ENCODE measurements around the gene AGXT.
A peak's percentile ranks its signal among the peaks of the same experiment; 100 is the strongest.

Gene AGXT

DNA sequence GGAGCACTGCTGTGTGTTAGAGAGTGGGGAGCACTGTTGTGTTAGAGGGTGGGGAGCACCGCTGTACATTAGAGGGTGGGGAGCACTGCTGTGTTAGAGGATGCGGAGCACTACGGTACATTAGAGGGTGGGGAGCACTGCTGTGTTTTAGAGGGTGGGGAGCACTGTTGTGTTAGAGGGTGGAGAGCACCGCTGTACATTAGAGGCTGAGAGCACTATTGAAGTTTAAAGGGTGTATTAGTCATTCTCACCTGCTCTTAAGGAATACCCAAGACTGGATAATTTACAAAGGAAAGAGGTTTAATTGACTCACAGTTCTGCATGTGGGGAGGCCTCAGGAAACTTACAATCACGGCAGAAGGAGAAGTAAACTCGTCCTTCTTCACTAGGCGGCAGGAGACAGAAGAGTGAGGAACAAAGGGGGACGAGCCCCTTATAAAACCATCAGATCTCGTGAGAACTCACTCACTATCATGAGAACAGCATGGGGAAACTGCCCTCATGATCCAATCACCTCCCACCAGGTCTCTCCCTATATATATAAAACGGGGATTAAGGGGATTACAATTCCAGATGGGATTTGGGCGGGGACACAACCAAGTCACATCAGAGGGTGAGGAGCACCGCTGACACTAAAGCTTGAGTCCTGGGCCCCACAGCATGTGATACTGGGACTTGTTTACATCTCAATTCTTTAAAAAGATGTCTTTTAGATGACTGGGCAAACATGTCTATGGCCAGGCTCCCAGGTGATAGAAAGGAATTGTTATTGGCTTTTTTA, 19.5 kb upstream of the AGXT start:
- TF ChIP-seq, protein P1, sequence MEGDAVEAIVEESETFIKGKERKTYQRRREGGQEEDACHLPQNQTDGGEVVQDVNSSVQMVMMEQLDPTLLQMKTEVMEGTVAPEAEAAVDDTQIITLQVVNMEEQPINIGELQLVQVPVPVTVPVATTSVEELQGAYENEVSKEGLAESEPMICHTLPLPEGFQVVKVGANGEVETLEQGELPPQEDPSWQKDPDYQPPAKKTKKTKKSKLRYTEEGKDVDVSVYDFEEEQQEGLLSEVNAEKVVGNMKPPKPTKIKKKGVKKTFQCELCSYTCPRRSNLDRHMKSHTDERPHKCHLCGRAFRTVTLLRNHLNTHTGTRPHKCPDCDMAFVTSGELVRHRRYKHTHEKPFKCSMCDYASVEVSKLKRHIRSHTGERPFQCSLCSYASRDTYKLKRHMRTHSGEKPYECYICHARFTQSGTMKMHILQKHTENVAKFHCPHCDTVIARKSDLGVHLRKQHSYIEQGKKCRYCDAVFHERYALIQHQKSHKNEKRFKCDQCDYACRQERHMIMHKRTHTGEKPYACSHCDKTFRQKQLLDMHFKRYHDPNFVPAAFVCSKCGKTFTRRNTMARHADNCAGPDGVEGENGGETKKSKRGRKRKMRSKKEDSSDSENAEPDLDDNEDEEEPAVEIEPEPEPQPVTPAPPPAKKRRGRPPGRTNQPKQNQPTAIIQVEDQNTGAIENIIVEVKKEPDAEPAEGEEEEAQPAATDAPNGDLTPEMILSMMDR (IDR thresholded peaks at IDR 0.05) = no peak

DNA sequence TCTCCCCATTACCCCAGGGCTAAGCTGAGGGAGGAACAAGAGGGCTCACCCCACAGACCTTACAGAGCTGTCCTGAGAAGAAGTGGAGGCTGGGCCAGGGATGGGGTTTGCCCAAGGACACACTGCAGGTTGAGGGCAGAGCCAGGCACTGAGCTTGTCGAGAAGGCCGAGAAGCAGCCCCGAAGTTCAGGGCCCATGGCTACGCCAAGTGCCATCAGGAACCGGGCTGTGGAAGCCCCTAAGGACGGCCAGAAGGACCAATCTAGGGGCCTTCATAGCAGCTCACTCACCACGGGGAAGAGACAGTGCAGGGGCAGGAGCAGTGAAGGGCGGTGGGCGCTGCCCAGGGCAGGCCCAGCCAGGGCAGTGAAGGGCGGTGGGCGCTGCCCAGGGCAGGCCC, 18.6 kb upstream of the AGXT start:
- TF ChIP-seq, protein P1 (IDR thresholded peaks at IDR 0.05) = no peak

DNA sequence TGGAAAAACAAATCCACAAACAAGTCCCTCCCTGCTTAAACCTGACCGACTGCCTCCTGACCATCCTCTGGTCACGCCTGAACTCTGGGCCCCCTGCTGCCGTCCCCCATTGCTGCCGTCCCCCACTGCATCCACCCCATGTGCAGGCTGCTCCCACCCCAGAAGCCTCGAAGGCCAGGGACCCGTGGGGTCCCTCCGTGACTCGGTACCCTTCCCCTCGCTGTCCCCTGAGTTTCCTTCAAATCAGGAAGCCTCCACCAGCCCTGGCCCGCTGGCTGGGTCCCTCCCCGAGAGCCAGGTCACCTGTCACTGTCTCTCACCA, 17.9 kb upstream of the AGXT start:
- TF ChIP-seq, protein P1 (IDR thresholded peaks at IDR 0.05) = no peak

DNA sequence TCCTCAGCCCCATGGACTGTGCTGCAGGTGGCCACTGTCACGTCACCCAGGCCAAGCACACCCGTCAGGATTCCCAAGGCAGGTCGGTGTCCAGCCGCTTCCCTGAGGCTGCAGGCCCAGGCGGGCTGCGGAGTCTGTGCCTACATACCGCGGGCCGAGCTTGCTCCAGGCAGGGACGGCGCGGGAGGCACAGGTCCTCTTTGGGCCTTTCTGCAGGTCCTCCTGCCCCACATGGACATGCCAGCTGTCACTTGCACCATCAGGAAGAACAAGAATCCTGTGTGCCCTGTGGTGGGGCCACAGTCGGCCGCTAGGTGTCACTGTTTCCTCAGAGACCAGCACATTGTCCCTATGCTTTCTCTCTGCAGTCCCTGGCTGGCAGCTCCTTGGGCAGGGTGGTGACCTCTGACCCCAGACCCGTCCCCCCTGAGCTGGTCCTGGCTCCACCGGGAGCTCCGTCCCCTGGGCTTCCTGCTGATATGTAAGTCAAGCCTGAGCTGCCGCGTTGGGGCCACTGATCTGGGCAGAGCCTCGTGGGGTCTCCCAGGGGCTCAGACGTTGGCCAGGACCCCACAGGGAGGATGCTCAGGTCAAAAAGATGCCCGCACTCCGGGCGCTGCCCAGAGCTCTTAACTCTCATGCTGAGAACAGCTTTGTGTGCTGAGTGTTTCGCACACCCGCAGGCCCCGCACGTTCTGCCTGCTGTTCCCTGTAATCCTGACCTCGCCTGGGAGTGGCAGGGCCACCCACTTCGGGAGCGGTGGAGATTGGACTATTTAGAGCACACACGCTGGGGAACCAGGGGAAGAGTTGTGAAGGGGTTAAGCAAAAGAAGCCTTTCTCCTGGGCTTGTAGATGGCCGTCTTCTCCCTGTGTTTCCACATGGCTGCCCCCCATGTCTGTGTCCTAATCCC, 17.3 kb upstream of the AGXT start:
- TF ChIP-seq, protein P1 (IDR thresholded peaks at IDR 0.05) = peak; percentile 86

DNA sequence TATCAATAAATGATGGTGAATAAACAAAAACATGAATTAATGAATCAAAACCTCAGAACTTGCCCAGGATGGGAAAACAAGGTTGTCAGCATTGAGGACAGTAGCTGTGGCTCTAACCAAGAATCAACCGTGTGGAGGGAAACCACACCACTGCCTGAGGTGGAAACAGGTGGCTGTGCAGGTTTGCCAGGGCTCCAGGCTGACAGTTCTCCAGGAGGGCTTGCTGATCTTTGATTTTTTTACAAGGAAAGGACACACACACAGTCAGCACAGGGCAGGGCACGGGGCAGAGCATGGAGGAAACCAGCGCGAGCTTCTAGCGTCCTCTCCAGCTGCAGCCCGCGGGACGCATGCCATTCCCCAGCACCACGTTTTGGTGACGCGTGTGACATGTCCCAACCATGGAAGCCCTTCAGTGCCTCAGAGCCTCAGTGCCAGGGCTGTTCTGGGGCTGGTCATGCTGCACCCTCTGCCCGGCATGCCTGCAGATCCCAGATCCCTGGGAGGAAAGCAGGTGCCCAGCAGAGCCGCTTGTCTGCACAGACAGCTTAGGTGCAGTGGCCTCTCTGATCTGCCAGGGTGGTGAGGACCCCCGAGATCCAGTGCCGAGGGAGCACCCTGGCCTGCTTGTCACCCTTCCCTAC, 15.8 kb upstream of the AGXT start:
- TF ChIP-seq, protein P1 (IDR thresholded peaks at IDR 0.05) = no peak

DNA sequence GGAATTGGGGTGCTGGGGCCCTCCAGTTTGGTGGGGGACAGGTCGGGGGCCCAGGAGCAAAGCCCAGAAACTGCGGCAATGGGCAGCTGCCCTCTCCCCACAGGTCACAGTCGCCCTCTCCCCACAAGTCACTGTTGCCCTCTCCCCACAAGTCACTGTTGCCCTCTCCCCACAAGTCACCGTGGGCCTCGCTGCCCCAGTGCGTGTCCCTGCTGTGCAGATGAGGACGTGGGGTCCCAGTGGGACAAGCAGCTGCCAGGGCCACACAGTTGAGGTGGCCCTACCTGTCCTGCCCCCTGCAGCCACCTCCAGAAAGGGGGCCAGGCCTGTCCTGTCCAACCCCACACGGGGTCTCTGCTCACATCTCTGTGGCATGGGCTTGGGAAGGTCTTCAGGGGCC, 13.0 kb upstream of the AGXT start:
- TF ChIP-seq, protein P1 (IDR thresholded peaks at IDR 0.05) = no peak

DNA sequence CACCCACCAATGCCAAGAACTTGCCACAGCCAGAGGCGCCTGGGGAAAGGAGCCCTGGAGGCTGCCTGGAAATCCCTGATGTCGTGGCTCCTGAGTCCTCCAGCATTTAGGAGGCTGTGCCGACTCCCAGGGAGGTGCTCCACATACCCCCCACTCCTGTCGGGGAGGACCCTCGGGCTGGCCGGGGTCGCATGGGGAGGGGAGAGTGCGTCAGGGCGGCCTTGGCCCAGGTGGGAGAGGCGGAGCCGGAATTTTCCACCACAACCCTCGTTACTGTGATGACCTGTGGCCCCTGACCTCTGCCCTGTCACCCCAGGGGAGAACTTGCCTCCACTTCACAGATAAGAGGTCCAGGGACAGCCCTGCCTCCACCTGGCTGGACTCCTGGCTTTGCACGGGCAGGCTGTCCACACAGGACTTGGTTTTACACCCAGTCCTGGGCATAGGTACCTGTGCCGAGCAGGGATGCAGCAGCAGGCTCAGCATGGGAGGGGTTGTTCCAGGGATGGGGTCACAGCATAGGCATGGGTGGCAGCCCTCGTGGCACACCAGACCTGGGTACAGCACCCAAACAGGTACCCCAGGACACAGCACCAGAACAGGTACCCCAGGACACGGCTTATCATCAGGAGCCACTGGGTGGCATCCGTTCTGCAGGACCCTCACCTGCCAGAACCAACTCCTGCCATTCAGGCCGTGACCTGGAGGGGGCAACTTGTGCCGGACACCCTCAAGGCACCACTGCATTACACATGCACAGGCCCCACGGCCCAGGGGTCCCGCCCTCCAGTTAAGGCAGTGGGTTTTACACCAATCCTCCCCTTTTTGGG, 12.3 kb upstream of the AGXT start:
- TF ChIP-seq, protein P1 (IDR thresholded peaks at IDR 0.05) = no peak
